ENCODE measurements around the gene CTNND2. TPM values are rescaled to one million over a fixed set of nuclear protein-coding genes. Genes with fewer than 3 reads are reported as not detected.

CTNND2 gene
- total RNA-seq, 1 experiment from 2014 or later: 7.0 TPM

DNA sequence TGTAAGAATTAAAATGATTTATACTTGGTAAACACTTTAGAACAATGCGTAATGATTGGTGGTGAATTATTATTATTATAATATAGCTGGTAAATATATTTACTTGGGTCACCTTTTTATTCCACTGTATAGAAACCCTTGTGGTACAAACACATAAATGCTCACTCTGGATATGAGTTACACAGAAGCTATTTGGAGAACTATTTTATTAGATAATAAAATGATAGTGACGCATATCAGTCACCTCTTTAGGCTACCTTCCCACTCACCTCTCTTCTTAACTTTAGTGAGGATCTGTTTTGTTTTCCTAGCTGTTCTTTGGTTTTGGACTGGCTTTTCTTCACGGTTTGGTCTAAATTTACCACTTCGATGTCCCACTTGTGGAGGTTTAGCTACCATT is 605.4 kb downstream of the CTNND2 start:
- H3K9me3 ChIP-seq (ENCODE audit: control insufficient read depth, low read depth, low read length): no peaks in the 10 kb centered on the region
- no peaks in the 10 kb centered on the region for H3K4me1 ChIP-seq (ENCODE audit: insufficient read depth, low read length)
- no peaks in the 10 kb centered on the region; a peak in 1 of 5 replicates for H3K9me3 Mint-ChIP-seq
- H3K27me3 ChIP-seq (ENCODE audit: insufficient read depth, low read length): no peaks in the 10 kb centered on the region
- no peak overlapping the region for H3K4me3 Mint-ChIP-seq
- no peak overlapping the region for H4K8ac ChIP-seq (replicated peaks; ENCODE audit: insufficient read length, low read depth, low read length)
- H3K14ac ChIP-seq (ENCODE audit: insufficient read depth, low read length): no peak overlapping the region
- H3K4me2 ChIP-seq (ENCODE audit: insufficient read depth, insufficient read length, low read length): no peak overlapping the region
- H3K4me1 Mint-ChIP-seq: no peaks in the 10 kb centered on the region
- H2BK120ac ChIP-seq (ENCODE audit: low read depth, low read length, poor library complexity, severe bottlenecking): no peak overlapping the region
- no peak overlapping the region for H2BK15ac ChIP-seq (ENCODE audit: low read depth, low read length)
- H3K27ac Mint-ChIP-seq: no peak overlapping the region
- no peaks in the 10 kb centered on the region for H3K36me3 Mint-ChIP-seq (ENCODE audit: insufficient read depth in 1 of 3, low read depth in 3 of 3)
- no peak overlapping the region for H2AFZ ChIP-seq (ENCODE audit: low read length)
- no peak overlapping the region for H2BK5ac ChIP-seq (ENCODE audit: insufficient read length, low read length)
- no peak overlapping the region for H3K56ac ChIP-seq (ENCODE audit: insufficient read length, low read depth, low read length)
- H3K27me3 Mint-ChIP-seq (ENCODE audit: low read depth): no peaks in the 10 kb centered on the region; the same call in 1 of the 2 replicates
- no peak overlapping the region for H4K91ac ChIP-seq (ENCODE audit: insufficient read length, low read depth, low read length)
- H4K20me1 ChIP-seq (ENCODE audit: control insufficient read depth, insufficient read depth, insufficient read length): no peaks in the 10 kb centered on the region
- no peak overlapping the region for H3K27ac ChIP-seq (ENCODE audit: insufficient read length, low read depth, low read length)
- H3K23me2 ChIP-seq (ENCODE audit: insufficient read length, low read depth, low read length, poor library complexity, severe bottlenecking): no peaks in the 10 kb centered on the region
- H3K9ac ChIP-seq (ENCODE audit: extremely low read depth, insufficient read length, low read length): no peak overlapping the region
- H3K79me2 ChIP-seq (ENCODE audit: insufficient read depth, low read length): no peaks in the 10 kb centered on the region
- H3K79me1 ChIP-seq (ENCODE audit: insufficient read depth, low read depth, low read length, poor library complexity, severe bottlenecking): no peaks in the 10 kb centered on the region
- no peak for DNase-seq
- WGBS (ENCODE audit: extremely low coverage, insufficient read length, low lambda C conversion rate): no CpG with 5 or more reads among the region's 4 CpGs
- no peak overlapping the region for H4K5ac ChIP-seq (ENCODE audit: insufficient read length, low read depth, low read length)
- TF ChIP-seq, protein P1, sequence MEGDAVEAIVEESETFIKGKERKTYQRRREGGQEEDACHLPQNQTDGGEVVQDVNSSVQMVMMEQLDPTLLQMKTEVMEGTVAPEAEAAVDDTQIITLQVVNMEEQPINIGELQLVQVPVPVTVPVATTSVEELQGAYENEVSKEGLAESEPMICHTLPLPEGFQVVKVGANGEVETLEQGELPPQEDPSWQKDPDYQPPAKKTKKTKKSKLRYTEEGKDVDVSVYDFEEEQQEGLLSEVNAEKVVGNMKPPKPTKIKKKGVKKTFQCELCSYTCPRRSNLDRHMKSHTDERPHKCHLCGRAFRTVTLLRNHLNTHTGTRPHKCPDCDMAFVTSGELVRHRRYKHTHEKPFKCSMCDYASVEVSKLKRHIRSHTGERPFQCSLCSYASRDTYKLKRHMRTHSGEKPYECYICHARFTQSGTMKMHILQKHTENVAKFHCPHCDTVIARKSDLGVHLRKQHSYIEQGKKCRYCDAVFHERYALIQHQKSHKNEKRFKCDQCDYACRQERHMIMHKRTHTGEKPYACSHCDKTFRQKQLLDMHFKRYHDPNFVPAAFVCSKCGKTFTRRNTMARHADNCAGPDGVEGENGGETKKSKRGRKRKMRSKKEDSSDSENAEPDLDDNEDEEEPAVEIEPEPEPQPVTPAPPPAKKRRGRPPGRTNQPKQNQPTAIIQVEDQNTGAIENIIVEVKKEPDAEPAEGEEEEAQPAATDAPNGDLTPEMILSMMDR (conservative IDR thresholded peaks at IDR 0.05): no peak
- no peak overlapping the region for H2BK20ac ChIP-seq (ENCODE audit: low read depth, low read length, poor library complexity, severe bottlenecking)
- H3K23ac ChIP-seq (ENCODE audit: insufficient read length, low read depth, low read length): no peak overlapping the region
- H3K4ac ChIP-seq (ENCODE audit: low read depth, low read length): no peak overlapping the region
- H3T11ph ChIP-seq (ENCODE audit: low read length): no peak overlapping the region
- no peak overlapping the region for H3K18ac ChIP-seq (ENCODE audit: insufficient read length, low read depth, low read length)
- H2BK12ac ChIP-seq (ENCODE audit: insufficient read length, low read depth, low read length): no peak overlapping the region
- no peak overlapping the region for H2AK5ac ChIP-seq (ENCODE audit: insufficient read length, low read length)
